GM19455 (cell line): ENCODE results near the gene LENG9.
"Not testable (repeated sequence)": the region's sequence is repeated elsewhere in the genome, so short reads cannot be mapped to it uniquely, and the experiment has no call there.

ENCODE experiments used
- ATAC-seq: cut with Tn5 transposase; IDR thresholded peaks from one replicate; pipeline ENCODE4 v1.9.1; 2021; ENCODE audit not compliant: unreplicated experiment

The LENG9 gene

DNA sequence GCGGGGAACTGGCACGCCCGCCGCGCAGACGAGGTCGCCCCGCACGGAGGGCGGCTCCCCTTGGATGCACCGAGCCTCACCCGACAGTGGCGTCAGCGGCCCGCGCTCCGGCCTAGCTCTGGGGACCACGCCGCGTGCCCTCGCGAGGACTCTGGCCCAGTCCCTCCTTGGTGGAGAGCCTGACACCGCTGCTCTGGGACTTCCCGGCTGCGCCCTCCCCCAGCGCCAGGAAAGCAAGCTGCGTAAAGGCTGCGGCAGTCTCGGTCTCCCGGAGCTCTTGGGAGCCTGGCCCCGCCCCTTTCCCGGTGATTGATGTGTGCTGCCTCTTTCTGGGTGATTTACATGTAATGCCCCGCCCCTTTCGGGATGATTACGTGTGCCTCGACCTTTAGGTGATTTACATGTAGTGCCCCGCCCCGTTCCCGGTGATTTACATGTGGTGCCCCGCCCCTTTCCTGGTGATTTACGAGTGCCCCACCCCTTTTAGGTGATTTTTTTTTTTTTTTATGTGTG is at the start of gene LENG9:
TSS of gene LENG9 (minus strand) at position 248 of the 513 bp plus-strand sequence. CDS start 252 bp downstream, outside the sequence.
- ATAC-seq: peak; percentile 55

GRCh38 chr19:54509200-54509940 is 45.8 kb upstream of the LENG9 start:
- not testable (repeated sequence) for ATAC-seq

DNA sequence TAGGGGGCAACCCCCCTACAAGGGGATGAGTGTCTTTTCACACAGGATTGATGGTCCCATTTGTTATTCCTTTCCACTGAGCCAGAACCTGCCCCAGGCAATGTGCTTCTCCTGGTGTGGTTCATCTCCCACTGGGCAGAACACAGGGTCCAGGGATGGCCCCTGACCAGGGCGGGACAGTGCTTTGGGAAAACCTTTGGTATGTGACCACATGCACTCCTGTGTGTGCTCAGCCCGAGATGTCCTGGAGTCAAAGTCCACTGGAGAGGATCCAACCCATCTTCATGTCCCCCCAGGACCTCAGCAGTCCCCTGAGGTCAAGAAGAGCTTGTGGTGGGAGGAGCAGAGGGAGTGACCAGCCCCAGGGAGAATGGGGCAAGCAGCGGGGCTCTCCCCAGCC is 44.9 kb upstream of the LENG9 start:
- ATAC-seq: not testable (repeated sequence)

DNA sequence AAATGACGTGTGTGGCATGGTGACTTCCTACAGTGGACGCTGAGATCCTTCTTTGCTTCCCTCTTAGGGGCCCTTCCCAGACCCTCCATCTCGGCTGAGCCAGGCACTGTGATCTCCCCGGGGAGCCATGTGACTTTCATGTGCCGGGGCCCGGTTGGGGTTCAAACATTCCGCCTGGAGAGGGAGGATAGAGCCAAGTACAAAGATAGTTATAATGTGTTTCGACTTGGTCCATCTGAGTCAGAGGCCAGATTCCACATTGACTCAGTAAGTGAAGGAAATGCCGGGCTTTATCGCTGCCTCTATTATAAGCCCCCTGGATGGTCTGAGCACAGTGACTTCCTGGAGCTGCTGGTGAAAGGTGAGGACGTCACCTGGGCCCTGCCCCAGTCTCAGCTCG is 44.2 kb upstream of the LENG9 start:
- no peak for ATAC-seq

GRCh38 chr19:54507038-54507717 is 43.6 kb upstream of the LENG9 start:
- ATAC-seq: not testable (repeated sequence)

GRCh38 chr19:54506079-54506478 is 42.5 kb upstream of the LENG9 start:
- ATAC-seq: no peak

GRCh38 chr19:54505542-54505941 is 42.0 kb upstream of the LENG9 start:
- not testable (repeated sequence) for ATAC-seq

- ATAC-seq: no peak
These were observed 39.0 kb upstream of the LENG9 start, which contains the start of gene LAIR2 for GRCh38 chr19:54502518-54503048. TSS of gene LAIR2 (plus strand) at chr19:54502831. CDS start at chr19:54502919, 88 bp downstream.

DNA sequence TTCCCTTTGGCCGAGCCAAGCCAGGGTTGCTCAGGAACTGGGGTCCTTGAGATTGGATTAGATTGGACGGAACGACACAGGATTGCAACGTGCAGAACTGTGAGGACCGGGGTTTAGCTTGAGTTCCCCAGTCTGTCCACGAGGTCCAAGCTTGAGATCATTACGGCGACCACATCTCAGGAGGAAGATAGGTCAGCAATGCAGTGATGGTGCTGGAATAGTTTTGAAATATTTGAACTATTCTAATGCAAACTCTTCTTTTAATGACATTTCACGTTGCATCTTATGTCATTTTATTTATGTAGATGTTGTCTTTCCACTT is 34.8 kb upstream of the LENG9 start:
- ATAC-seq: not testable (repeated sequence)

GRCh38 chr19:54497747-54498450 is 34.3 kb upstream of the LENG9 start:
- not testable (repeated sequence) for ATAC-seq

- not testable (repeated sequence) for ATAC-seq
These were observed 31.7 kb upstream of the LENG9 start for GRCh38 chr19:54495284-54495683.

- no peak for ATAC-seq
These were observed 30.5 kb upstream of the LENG9 start for GRCh38 chr19:54493967-54494585.

GRCh38 chr19:54493056-54493455 is 29.5 kb upstream of the LENG9 start:
- ATAC-seq: not testable (repeated sequence)

DNA sequence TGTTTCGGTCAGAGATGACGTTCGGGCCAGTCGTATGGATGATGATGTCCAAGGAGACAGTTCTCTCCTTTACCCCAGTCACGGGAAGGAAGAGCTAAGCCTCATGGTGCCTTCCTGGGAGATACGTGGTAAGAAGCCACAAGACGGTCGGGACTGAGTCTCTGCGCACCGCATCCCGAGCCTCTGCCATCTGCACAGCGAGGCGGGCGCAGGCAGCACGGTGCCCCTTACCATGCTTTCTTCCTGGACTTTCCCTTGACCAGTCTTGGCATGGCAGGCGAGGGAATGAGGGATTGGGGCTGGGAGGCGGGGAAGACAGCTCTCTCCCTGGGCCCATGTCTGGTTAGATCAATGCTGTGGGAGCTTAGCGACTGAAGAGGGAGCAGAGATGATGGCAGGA is 29.0 kb upstream of the LENG9 start:
- no peak for ATAC-seq

- no peak for ATAC-seq
These were observed 26.2 kb upstream of the LENG9 start for GRCh38 chr19:54489766-54490165.

GRCh38 chr19:54489341-54489740 is 25.8 kb upstream of the LENG9 start:
- no peak for ATAC-seq

GRCh38 chr19:54485851-54486250 is 22.3 kb upstream of the LENG9 start:
- ATAC-seq: no peak

DNA sequence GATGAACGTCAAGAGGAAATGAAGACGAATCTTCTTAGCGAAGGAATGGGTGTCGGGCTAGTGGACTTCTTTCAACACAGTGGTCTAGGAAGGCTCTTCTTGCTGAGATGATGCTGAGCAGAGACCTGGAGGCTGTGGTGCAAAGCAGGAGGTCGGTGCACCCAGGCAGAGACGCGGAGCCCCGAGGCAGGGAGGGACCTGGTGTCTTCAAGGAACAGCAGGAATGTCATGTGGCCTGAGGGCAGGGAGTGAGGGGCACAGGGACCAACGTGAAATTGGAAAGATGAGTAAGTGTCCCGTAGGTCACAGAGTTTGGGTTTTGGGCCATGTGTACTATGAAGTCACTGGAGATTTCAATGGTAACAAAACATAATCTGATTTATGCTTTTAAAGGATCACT is 20.9 kb upstream of the LENG9 start:
- no peak for ATAC-seq

DNA sequence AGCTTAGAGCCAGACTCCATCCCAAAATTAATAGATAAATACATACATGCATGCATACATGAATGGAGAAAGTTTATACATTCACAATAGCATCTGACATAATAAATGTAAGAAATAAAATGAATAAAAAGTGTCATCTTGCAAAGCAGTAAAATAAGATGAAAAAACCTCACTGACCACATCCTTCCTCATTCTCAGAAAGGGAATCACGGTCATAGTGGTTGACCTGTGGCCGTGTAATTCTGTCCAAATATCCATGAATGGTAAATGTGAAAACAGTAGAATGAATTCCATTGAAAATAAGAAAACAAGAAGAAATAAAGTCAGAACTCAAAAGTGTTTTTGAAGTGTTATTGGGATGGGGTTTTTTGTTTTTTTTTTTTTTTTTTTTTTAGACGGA is 19.3 kb upstream of the LENG9 start:
- no peak for ATAC-seq

GRCh38 chr19:54481326-54481930 is 17.9 kb upstream of the LENG9 start:
- no peak for ATAC-seq
